LNCaP clone FGC (cell line): ENCODE results near the gene HS2ST1.

Experiments
- DNase-seq: peaks from one replicate; pipeline ENCODE4 v3.0.0-alpha.2; 2011; ENCODE audit warnings: low read depth
- H3K4me3 ChIP-seq: 2 replicates; pipeline ENCODE4 v1.5.1; 2011; ENCODE audit warnings: mild to moderate bottlenecking, low read depth, low read length, control low read depth
- CTCF ChIP-seq: IDR thresholded peaks from 2 replicates; pipeline ENCODE4 v1.5.1; 2012; ENCODE audit warnings: mild to moderate bottlenecking; ENCODE audit not compliant: control insufficient read depth, insufficient read depth; ENCODE audit errors: extremely low read depth

The HS2ST1 gene

GRCh38 chr1:87149241-87150041 is 235.0 kb downstream of the HS2ST1 start:
- no peak overlapping the region for H3K4me3 ChIP-seq
- no peak for TF ChIP-seq CTCF
- DNase-seq, result no peak

GRCh38 chr1:87150143-87150542 is 235.7 kb downstream of the HS2ST1 start:
- no peak for DNase-seq
- TF ChIP-seq CTCF, result no peak
- H3K4me3 ChIP-seq, result no peak overlapping the region

GRCh38 chr1:87151500-87152421 is 237.3 kb downstream of the HS2ST1 start:
- DNase-seq, result no peak
- H3K4me3 ChIP-seq, result no peak overlapping the region
- no peak for TF ChIP-seq CTCF

GRCh38 chr1:87154384-87154783 is 239.9 kb downstream of the HS2ST1 start:
- DNase-seq, result no peak
- no peak overlapping the region for H3K4me3 ChIP-seq
- no peak for TF ChIP-seq CTCF

- no peak overlapping the region for H3K4me3 ChIP-seq
- no peak for TF ChIP-seq CTCF
- no peak for DNase-seq
These were observed 240.7 kb downstream of the HS2ST1 start for GRCh38 chr1:87155170-87155569.

- no peak overlapping the region for H3K4me3 ChIP-seq
- TF ChIP-seq CTCF, result no peak
- DNase-seq, result no peak
These were observed 241.2 kb downstream of the HS2ST1 start for GRCh38 chr1:87155648-87156047.
